Urinary bladder (tissue), 4 donors: Measurements from ENCODE around the gene ENOX2. TPM values are rescaled to one million over a fixed set of nuclear protein-coding genes. Genes with fewer than 3 reads are reported as not detected.

Experiments used
- DNase-seq: peaks from one replicate; pipeline ENCODE4 v3.0.0-alpha.2; 2015; ENCODE audit errors: extremely low spot score
- H3K27ac ChIP-seq: one replicate; pipeline ENCODE4 v1.5.1; 2013; ENCODE audit warnings: low read depth, mild to moderate bottlenecking, moderate library complexity
- H3K36me3 ChIP-seq: one replicate; pipeline ENCODE4 v1.6.1; 2013; ENCODE audit warnings: mild to moderate bottlenecking, moderate library complexity; ENCODE audit not compliant: insufficient read depth
- H3K4me1 ChIP-seq: one replicate; pipeline ENCODE4 v1.6.1; 2013; ENCODE audit warnings: mild to moderate bottlenecking, moderate library complexity; ENCODE audit not compliant: insufficient read depth
- H3K4me3 ChIP-seq: one replicate; pipeline ENCODE4 v1.5.1; 2013; ENCODE audit warnings: low read depth, low read length
- WGBS: extraction: QIAGEN DNeasy Blood & Tissue Kit; methylation state at CpG from one replicate; pipeline ENCODE4 v1.1.7; 2013; 5-methylcytosine and 5-hydroxymethylcytosine counted together
- polyA plus RNA-seq: library from polyadenylated mRNA; stranded (reverse); fragments of 200-250 nt; gene quantifications from one replicate; pipeline ENCODE4 v1.2.3, GENCODE V29; 2013
- total RNA-seq: library from RNA; depleted of rRNA; stranded (reverse); fragments of >200 nt; gene quantifications from one replicate; pipeline ENCODE4 v1.2.3, GENCODE V29; 2014
- donor health status: healthy with polysubstance abuse.
- donor health status: healthy.

ENOX2 gene
- total and polyA plus RNA-seq, 2 donors: 12.5 to 13.9 TPM

DNA sequence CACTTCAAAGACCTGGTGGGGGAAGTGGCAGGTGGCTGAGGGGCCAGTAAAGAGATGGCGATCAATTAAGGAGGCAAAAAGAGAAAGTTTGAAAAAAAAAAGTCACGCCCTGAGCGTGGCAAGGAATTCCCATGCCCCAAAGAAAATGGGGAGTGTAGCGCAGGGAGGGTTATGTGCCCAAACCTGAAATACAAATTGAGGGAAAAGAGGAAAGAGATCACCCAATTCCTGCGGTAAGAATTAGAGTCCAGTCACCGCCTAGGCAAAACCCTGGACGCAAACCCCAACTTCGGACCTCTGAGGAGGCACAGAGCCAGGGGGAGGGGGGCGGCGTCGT lies 595 bp downstream of the ENOX2 start:
- no peak overlapping the region for H3K27ac ChIP-seq
- no peaks in the 10 kb centered on the region for H3K36me3 ChIP-seq
- peak overlapping the region; percentile 72 for H3K4me3 ChIP-seq
- no peaks in the 10 kb centered on the region for H3K4me1 ChIP-seq
- 1% methylated on average over 10 of the region's 11 CpGs for WGBS
- no peak for DNase-seq

GRCh38 chrX:130896802-130897501 lies 6.1 kb downstream of the ENOX2 start:
- Histone ChIP-seq H3K4me3 (no peak overlapping the region), H3K36me3 (no peaks in the 10 kb centered on the region), H3K4me1 (no peaks in the 10 kb centered on the region), H3K27ac (no peak overlapping the region)
- DNase-seq: no peak
- WGBS: 59% methylated on average over 9 of the region's 9 CpGs

GRCh38 chrX:130896026-130896425 lies 7.0 kb downstream of the ENOX2 start:
- Histone ChIP-seq H3K27ac (no peak overlapping the region), H3K4me1 (no peaks in the 10 kb centered on the region), H3K36me3 (no peaks in the 10 kb centered on the region), H3K4me3 (no peak overlapping the region)
- 10% methylated on average over 1 of the region's 1 CpG for WGBS
- DNase-seq: no peak

- DNase-seq: no peak
- Histone ChIP-seq H3K4me1 (no peaks in the 10 kb centered on the region), H3K27ac (no peak overlapping the region), H3K4me3 (no peak overlapping the region), H3K36me3 (no peaks in the 10 kb centered on the region)
- 24% methylated on average over 2 of the region's 2 CpGs for WGBS
These were observed 7.7 kb downstream of the ENOX2 start for GRCh38 chrX:130895299-130895698.

GRCh38 chrX:130893356-130894085 lies 9.5 kb downstream of the ENOX2 start:
- Histone ChIP-seq H3K4me3 (no peak overlapping the region), H3K36me3 (no peaks in the 10 kb centered on the region), H3K27ac (no peak overlapping the region), H3K4me1 (no peaks in the 10 kb centered on the region)
- 48% methylated on average over 4 of the region's 4 CpGs for WGBS
- no peak for DNase-seq

DNA sequence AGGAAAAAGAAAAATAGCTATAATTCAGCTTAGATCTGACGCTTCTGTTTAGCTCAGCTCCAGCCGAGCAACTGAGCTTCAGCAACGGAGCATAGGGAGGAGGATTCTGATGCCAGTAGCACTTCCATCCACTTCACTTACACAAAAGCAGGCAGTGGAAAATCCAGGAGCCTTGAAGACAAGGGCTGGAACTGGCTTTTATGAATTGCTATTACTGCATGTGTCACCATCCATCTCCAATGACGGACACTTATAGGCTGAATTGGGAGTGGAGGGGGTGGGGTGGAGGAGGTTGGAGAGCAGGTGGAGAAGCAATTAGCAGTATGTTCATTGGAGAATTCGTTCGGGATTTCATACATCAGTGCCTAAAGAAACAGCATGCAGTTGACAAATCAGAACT lies 15.6 kb downstream of the ENOX2 start:
- Histone ChIP-seq H3K27ac (no peak overlapping the region), H3K4me3 (no peak overlapping the region), H3K36me3 (no peaks in the 10 kb centered on the region), H3K4me1 (no peaks in the 10 kb centered on the region)
- 94% methylated on average over 6 of the region's 6 CpGs for WGBS
- DNase-seq: no peak

GRCh38 chrX:130885996-130886395 lies 17.0 kb downstream of the ENOX2 start:
- H3K36me3 ChIP-seq: no peaks in the 10 kb centered on the region
- no peak overlapping the region for H3K27ac ChIP-seq
- no peaks in the 10 kb centered on the region for H3K4me1 ChIP-seq
- no peak for DNase-seq
- 71% methylated on average over 5 of the region's 5 CpGs for WGBS
- H3K4me3 ChIP-seq: no peak overlapping the region

DNA sequence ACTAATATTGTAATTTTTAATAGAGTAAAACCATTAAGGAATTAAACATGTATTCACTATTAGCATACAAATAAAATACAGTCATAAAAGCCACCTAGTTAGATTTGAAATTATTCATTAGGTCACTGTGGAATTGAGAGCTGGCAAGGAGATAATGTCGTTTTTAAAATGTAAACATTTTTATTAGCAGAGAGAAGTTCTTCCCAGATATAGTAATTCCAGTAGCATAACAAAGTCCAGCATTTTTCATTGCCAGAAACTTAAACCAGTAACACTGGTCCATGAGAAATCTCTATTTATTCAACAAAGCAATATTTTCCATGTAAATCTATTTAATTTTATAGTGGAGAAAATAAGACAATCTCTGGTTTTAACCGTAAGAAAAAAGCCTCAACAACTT lies 17.5 kb downstream of the ENOX2 start:
- Histone ChIP-seq H3K36me3 (no peaks in the 10 kb centered on the region), H3K4me1 (no peaks in the 10 kb centered on the region), H3K4me3 (no peak overlapping the region), H3K27ac (no peak overlapping the region)
- DNase-seq: no peak
- WGBS: 27% methylated on average over 2 of the region's 2 CpGs

- Histone ChIP-seq H3K36me3 (no peaks in the 10 kb centered on the region), H3K27ac (no peak overlapping the region), H3K4me3 (no peak overlapping the region), H3K4me1 (no peaks in the 10 kb centered on the region)
- DNase-seq: no peak
These were observed 18.4 kb downstream of the ENOX2 start for GRCh38 chrX:130884627-130885026.

GRCh38 chrX:130879869-130880268 lies 23.1 kb downstream of the ENOX2 start:
- DNase-seq: no peak
- no peak overlapping the region for H3K27ac ChIP-seq
- no peak overlapping the region for H3K4me3 ChIP-seq
- WGBS: 88% methylated on average over 2 of the region's 2 CpGs
- no peaks in the 10 kb centered on the region for H3K4me1 ChIP-seq
- no peaks in the 10 kb centered on the region for H3K36me3 ChIP-seq

DNA sequence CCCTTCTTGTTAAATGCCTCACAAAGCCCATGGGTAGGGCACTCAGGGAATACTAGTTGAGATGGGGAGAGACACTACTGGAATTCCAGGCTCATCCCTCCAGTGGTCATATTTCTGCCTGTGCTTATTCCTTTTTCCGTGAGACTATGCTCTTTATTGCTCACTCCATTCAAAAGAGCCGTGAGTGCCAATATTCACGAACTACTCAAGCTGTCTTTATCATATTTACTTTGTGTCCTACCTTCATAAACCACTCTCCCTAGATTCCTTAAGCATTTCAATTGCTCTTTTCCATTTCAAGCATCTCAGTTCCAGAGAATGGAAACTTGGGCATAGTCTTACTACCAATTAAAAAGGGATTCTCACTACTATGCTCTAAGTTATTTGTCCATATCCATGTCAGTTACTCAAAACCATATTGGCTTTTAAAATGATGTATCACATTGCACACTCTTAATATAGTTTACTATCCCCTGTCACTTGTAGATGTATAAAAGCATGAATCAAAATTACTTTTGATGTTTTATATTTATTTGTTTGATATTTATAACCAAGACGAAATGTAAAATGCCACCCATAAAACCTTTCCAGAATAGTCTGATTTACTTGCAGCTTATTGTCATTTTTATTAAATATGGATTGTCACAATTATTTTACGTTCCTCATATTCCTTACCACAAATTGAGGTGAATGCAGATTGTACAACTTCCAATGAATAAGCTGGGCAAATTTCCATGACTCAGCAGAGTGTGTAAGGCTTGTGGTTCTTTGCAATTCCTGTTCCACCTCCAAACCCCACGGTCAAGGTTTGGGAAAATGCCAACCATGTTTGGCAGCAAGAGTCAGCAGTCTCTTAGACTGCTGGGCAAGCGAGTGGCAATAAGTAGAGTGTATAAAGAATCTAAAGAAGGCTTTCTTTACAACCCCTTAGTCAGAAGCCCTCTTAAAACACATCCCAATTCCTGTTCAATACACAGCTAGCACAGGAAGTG lies 24.4 kb downstream of the ENOX2 start:
- Histone ChIP-seq H3K4me1 (no peaks in the 10 kb centered on the region), H3K4me3 (no peak overlapping the region), H3K36me3 (no peaks in the 10 kb centered on the region), H3K27ac (no peak overlapping the region)
- 65% methylated on average over 7 of the region's 7 CpGs for WGBS
- DNase-seq: no peak

- no peaks in the 10 kb centered on the region for H3K4me1 ChIP-seq
- 74% methylated on average over 1 of the region's 1 CpG for WGBS
- H3K4me3 ChIP-seq: no peak overlapping the region
- no peak overlapping the region for H3K27ac ChIP-seq
- DNase-seq: no peak
- H3K36me3 ChIP-seq: no peaks in the 10 kb centered on the region
These were observed 25.1 kb downstream of the ENOX2 start for GRCh38 chrX:130877892-130878341.

DNA sequence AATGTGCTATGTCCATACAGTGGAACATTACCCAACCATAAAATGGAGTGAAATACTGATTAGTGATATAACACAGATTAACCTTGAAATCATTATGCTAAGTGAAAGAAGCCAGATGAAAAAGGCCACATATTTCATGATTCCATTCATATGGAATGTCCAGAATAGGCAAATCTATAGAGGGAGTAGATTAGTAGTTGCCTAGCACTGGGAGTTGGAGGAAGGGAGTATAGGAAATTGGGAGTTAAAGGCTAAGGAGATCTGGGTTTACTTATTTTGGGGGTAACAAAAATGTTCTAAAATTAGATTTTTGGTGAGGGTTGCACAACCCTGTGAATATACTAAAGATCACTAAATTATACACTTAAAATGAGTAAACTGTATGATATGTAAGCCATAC lies 26.8 kb downstream of the ENOX2 start:
- no peak for DNase-seq
- Histone ChIP-seq H3K27ac (no peak overlapping the region), H3K36me3 (no peaks in the 10 kb centered on the region), H3K4me1 (no peaks in the 10 kb centered on the region), H3K4me3 (no peak overlapping the region)
